ENCODE data around the gene URAD.

Gene URAD

GRCh38 chr13:27952876-27953675 lies 35.4 kb downstream of the URAD start:
- TF ChIP-seq CTCF (IDR thresholded peaks at IDR 0.05; ENCODE audit: low read depth, low read length) = no peak
- H3K4me3 ChIP-seq (ENCODE audit: low read depth, low read length) = peak overlapping the region; percentile 51

DNA sequence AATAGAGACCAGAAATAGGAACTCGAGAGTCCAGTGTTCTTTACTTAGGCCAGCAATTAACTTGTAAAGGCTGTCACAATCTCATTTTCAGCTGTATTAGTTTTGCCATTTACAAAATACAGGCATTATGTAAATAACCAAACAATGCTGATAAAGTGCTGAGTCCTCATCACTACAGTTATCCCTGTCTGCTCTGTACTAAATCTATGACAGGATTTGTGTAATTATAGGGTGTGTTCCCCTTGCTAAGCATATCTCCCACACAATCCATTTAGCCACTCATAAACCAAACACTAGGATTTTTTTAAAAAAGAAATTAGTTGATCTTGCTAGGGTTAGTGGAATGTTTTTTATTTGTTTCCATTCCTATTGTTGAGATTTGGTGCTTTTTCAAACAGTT lies 45.5 kb downstream of the URAD start:
- TF ChIP-seq CTCF (IDR thresholded peaks at IDR 0.05; ENCODE audit: low read depth, low read length) = no peak
- no peak overlapping the region for H3K4me3 ChIP-seq (ENCODE audit: low read depth, low read length)

DNA sequence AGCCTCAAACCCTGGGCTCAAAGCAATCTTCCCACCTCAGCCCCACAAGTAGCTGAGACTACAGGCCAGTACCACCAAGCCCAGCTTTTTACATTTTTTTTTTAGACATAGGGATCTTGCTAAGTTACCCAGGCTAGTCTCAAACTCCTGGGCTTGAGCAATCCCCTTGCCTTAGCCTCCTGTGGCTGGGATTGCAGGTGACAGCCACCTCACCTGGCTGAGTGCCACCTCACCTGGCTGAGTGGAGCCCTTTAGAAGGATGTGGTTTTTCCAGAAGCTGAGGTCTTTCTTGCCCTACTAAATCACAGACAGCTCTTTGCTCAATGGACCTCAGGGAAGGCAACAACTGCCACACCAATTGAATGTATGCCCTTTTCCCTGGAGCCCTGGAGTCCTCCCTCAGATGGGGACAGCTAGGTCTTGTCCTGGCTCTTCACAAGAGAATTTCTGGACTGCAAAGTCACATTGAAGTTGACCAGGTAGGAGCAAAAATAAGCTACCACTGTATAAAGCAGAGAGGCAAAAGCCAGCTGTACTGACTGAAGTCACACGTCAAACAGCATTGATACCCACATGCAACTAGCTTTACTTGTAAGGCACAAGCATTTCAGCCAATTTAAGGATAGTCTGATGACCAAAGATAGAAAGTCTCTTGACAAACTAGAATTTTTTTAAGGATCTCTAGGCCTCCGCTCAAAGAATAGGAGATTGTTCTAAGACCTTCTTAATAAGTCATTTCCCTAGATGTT lies 54.7 kb downstream of the URAD start:
- TF ChIP-seq CTCF (IDR thresholded peaks at IDR 0.05; ENCODE audit: low read depth, low read length) = no peak
- H3K4me3 ChIP-seq (ENCODE audit: low read depth, low read length) = no peak overlapping the region

- no peak overlapping the region for H3K4me3 ChIP-seq (ENCODE audit: low read depth, low read length)
- TF ChIP-seq CTCF (IDR thresholded peaks at IDR 0.05; ENCODE audit: low read depth, low read length) = no peak
Observed at GRCh38 chr13:27933118-27933517, 55.4 kb downstream of the URAD start.

GRCh38 chr13:27929868-27930267 lies 58.6 kb downstream of the URAD start:
- no peak overlapping the region for H3K4me3 ChIP-seq (ENCODE audit: low read depth, low read length)
- no peak for TF ChIP-seq CTCF (IDR thresholded peaks at IDR 0.05; ENCODE audit: low read depth, low read length)

DNA sequence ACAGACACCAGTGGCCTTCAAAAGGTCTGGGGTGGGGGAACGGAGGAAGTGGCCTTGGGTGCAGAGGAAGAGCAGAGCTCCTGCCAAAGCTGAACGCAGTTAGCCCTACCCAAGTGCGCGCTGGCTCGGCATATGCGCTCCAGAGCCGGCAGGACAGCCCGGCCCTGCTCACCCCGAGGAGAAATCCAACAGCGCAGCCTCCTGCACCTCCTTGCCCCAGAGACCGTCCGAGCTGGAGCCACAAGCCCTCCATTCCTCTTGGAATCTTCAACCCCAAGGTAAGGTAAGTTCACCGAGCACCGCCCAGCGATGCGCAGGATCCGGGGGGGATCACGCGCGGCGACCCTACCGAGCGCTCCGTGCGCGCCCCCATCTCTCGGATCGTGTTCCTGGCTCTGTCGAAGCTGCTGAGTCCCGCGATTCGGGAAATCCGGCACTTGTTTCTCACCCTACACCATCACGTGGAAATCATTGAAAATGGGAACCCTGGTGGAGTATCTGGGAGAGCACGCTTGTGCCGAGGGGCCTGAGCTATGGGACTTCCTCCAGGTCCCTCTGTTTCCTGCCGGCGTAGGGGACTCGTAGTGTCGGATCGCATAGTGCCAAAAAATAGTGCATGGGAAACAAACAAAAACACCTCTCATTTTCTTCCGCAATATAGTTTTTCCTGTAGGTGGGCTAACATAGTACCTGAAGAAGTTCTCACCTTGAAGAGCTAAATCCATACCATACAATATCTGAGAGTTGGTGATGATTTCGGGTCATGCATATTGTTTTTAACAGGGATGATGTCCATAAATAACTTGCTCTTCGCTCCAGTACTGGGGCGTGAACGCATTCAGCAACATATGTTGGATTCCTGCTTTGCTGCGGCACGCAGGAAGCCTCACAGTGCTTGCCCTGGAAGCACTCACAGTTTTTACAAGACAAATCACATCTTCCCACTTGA lies 59.4 kb downstream of the URAD start:
- no peak for TF ChIP-seq CTCF (IDR thresholded peaks at IDR 0.05; ENCODE audit: low read depth, low read length)
- no peak overlapping the region for H3K4me3 ChIP-seq (ENCODE audit: low read depth, low read length)

Measured in WI38 (cell line).